ENCODE data around the gene NSG2. TPM values are rescaled to one million over a fixed set of nuclear protein-coding genes. Genes with fewer than 3 reads are reported as not detected.
A peak's percentile ranks its signal among the peaks of the same experiment; 100 is the strongest.
"Not testable (repeated sequence)": the region's sequence is repeated elsewhere in the genome, so short reads cannot be mapped to it uniquely, and the experiment has no call there.

The NSG2 gene
- total and polyA plus RNA-seq, 3 donors from 2014 or later = 7.2 to 11.3 (median 8.4) TPM

DNA sequence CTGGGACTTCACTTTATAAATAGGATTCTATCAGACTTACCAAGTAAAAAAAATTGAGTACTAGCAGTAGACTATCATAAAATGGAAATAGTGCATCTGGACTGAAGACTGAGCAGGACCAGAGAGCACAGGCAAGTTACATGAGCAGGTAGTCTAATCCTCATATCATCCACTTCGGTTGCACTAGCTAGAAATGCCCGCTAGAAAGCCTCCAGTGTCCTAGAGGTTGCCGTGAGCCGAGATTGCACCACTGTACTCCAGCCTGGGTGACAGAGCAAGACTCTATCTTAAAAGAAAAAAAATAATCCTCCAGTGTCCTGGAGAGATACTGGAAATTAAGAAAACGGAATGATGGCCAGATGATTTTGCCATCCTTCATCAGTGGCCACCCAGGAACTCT lies 36.6 kb upstream of the NSG2 start:
- 77 to 85% methylated on average over 5 of the region's 5 CpGs for WGBS, 2 donors
- TF ChIP-seq, protein P1, sequence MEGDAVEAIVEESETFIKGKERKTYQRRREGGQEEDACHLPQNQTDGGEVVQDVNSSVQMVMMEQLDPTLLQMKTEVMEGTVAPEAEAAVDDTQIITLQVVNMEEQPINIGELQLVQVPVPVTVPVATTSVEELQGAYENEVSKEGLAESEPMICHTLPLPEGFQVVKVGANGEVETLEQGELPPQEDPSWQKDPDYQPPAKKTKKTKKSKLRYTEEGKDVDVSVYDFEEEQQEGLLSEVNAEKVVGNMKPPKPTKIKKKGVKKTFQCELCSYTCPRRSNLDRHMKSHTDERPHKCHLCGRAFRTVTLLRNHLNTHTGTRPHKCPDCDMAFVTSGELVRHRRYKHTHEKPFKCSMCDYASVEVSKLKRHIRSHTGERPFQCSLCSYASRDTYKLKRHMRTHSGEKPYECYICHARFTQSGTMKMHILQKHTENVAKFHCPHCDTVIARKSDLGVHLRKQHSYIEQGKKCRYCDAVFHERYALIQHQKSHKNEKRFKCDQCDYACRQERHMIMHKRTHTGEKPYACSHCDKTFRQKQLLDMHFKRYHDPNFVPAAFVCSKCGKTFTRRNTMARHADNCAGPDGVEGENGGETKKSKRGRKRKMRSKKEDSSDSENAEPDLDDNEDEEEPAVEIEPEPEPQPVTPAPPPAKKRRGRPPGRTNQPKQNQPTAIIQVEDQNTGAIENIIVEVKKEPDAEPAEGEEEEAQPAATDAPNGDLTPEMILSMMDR (IDR thresholded peaks at IDR 0.05) = no peak
- no peak for TF ChIP-seq POLR2A (IDR thresholded peaks at IDR 0.05)
- Histone ChIP-seq H3K27me3 (no peaks in the 10 kb centered on the region), H3K9me3 (no peaks in the 10 kb centered on the region), H3K27ac (no peak overlapping the region), H3K4me1 (no peaks in the 10 kb centered on the region), H3K36me3 (ENCODE audit: low read depth, missing control alignments) (no peaks in the 10 kb centered on the region), H3K4me3 (no peak overlapping the region)
- intact Hi-C loops (cut with DNase I; ENCODE audit: low total_unique reads) = no loop called here
- no peak for DNase-seq

GRCh38 chr5:174010365-174010764 lies 35.1 kb upstream of the NSG2 start:
- 79 to 88% methylated on average over 1 of the region's 1 CpG for WGBS, 2 donors
- intact Hi-C loops (cut with DNase I; ENCODE audit: low total_unique reads) = no loop called here

GRCh38 chr5:174011441-174011840 lies 34.1 kb upstream of the NSG2 start:
- WGBS, 2 donors = 74 to 75% methylated on average over 3 of the region's 3 CpGs
- TF ChIP-seq, protein P1 (IDR thresholded peaks at IDR 0.05) = no peak
- TF ChIP-seq POLR2A (IDR thresholded peaks at IDR 0.05) = no peak
- Histone ChIP-seq H3K4me1 (no peaks in the 10 kb centered on the region), H3K36me3 (ENCODE audit: low read depth, missing control alignments) (no peaks in the 10 kb centered on the region), H3K27ac (no peak overlapping the region), H3K9me3 (no peaks in the 10 kb centered on the region), H3K4me3 (no peak overlapping the region), H3K27me3 (no peaks in the 10 kb centered on the region)
- no peak for DNase-seq
- intact Hi-C loops (cut with DNase I; ENCODE audit: low total_unique reads) = no loop called here

More at GRCh38 chr5:174010365-174010764, 35.1 kb upstream of the NSG2 start:
- Histone ChIP-seq H3K27ac (no peak overlapping the region), H3K4me1 (no peaks in the 10 kb centered on the region), H3K4me3 (no peak overlapping the region), H3K36me3 (ENCODE audit: low read depth, missing control alignments) (no peaks in the 10 kb centered on the region), H3K9me3 (no peaks in the 10 kb centered on the region), H3K27me3 (no peaks in the 10 kb centered on the region)
- DNase-seq = no peak
- no peak for TF ChIP-seq POLR2A (IDR thresholded peaks at IDR 0.05)
- TF ChIP-seq, protein P1 (IDR thresholded peaks at IDR 0.05) = no peak

DNA sequence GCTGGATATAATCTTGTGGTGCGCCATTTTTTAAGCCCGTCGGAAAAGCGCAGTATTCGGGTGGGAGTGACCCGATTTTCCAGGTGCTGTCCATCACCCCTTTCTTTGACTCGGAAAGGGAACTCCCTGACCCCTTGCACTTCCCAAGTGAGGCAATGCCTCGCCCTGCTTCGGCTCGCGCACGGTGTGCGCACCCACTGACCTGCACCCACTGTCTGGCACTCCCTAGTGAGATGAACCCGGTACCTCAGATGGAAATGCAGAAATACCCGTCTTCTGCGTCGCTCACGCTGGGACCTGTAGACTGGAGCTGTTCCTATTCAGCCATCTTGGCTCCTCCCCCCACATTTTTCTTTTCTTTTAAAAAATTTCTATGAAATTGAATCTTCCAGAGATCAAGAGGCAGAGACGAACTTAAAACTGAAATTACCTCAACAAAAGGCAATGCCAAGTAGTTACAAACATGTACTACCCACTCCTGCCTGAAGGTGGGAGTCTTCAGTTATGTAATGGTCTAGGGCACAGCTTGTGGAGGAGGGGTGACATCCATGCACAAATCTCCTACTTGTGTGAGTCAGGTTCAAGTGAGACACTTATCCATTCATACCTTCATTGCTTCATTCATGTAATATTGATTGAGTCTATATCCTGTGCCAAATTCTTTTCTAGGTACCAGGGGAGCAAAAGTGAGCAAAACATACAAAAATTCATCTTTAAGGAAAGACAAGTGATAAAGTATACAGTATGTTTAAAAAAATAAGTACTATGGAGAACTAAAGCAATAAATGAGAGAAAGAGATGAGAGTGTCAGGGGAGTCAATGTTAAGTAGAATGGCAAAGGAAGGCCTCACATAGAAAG lies 25.2 kb upstream of the NSG2 start:
- H3K27me3 ChIP-seq; intact Hi-C loops (cut with DNase I; ENCODE audit: low total_unique reads); H3K27ac ChIP-seq; H3K4me1 ChIP-seq; H3K4me3 ChIP-seq; H3K9me3 ChIP-seq; H3K36me3 ChIP-seq (ENCODE audit: low read depth, missing control alignments): not testable (repeated sequence)
- WGBS, 2 donors = 78 to 80% methylated on average over 18 to 19 of the region's 19 CpGs
- TF ChIP-seq, protein P1 (IDR thresholded peaks at IDR 0.05) = peak in 1 of 3 experiments; percentile 33
- DNase-seq = peak; percentile 17

DNA sequence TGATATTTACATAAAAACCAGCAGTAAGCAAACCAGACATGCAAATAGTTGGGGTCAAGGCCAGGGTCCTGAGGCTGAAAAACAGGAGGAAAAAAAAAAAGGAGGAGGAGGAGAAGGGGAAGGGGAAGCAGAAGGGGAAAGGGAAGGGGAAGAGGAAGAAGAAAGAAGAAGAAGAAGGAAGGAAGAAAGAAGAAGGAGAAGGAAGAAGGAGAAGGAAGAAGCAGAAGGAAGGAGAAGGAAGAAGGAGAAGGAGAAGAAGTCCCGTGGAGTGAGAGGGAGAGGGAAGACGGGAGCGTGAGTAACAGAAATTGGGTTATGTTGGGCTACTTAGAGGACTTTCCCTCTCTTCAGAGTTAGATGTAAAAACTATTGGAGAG lies 24.6 kb upstream of the NSG2 start:
- H3K27ac ChIP-seq = no peak overlapping the region
- no peak overlapping the region for H3K4me3 ChIP-seq
- TF ChIP-seq POLR2A (IDR thresholded peaks at IDR 0.05) = no peak
- TF ChIP-seq, protein P1 (IDR thresholded peaks at IDR 0.05) = no peak
- intact Hi-C loops (cut with DNase I; ENCODE audit: low total_unique reads) = no loop called here
- no peaks in the 10 kb centered on the region for H3K4me1 ChIP-seq
- DNase-seq = no peak
- WGBS, 2 donors = 89 to 100% methylated on average over 3 of the region's 3 CpGs
- no peaks in the 10 kb centered on the region for H3K36me3 ChIP-seq (ENCODE audit: low read depth, missing control alignments)
- H3K9me3 ChIP-seq = no peaks in the 10 kb centered on the region
- no peaks in the 10 kb centered on the region for H3K27me3 ChIP-seq

Measured in testis (tissue), 3 donors.